IMR-90 (cell line): ENCODE data around the gene CLEC2D. TPM values are rescaled to one million over a fixed set of nuclear protein-coding genes. Genes with fewer than 3 reads are reported as not detected.

Experiments used
- ATAC-seq: fragments of 200-7000 bp; cut with Tn5 transposase; 2 replicates; pipeline ENCODE4 v1.9.1; 2020; ENCODE audit warnings: low read depth, mild to moderate bottlenecking, moderate library complexity
- BruUV-seq: library from RNA; stranded (reverse); fragments of 400-500 nt; replicated peaks from 2 replicates; lab custom pipeline; 2021; lab: Mats Ljungman, UMichigan
- CTCF ChIA-PET: fragments of 300-600 bp; formaldehyde crosslinking; extraction: SDS; loops from one replicate; lab custom pipeline; 2021; ENCODE audit warnings: antibody characterized with exemption; lab: Yijun Ruan, JAX
- POLR2A ChIA-PET: fragments of 300-600 bp; sonication (Branson Sonifier 250); formaldehyde crosslinking; loops from one replicate; lab custom pipeline; 2022; ENCODE audit warnings: antibody characterized with exemption; ENCODE audit not compliant: unreplicated experiment; lab: Charles Lee
- DNase-seq: peaks from one replicate; pipeline ENCODE4 v3.0.0; 2013
- H2AFZ ChIP-seq: replicated peaks from 2 replicates; pipeline ENCODE3; 2013; ENCODE audit warnings: low read length, mild to moderate bottlenecking; ENCODE audit not compliant: poor library complexity
- H2AK5ac ChIP-seq: 2 replicates; pipeline ENCODE4 v1.6.1; 2013; ENCODE audit warnings: low read depth, low read length, inconsistent platforms
- H2AK9ac ChIP-seq: replicated peaks from 2 replicates; pipeline ENCODE3; 2013; ENCODE audit warnings: mild to moderate bottlenecking, low read depth, low read length, moderate library complexity; ENCODE audit not compliant: poor library complexity
- H2BK120ac ChIP-seq: 2 replicates; pipeline ENCODE4 v1.6.1; 2013; ENCODE audit warnings: low read depth, low read length, inconsistent platforms
- H2BK15ac ChIP-seq: 3 replicates; pipeline ENCODE4 v1.6.1; 2013; ENCODE audit warnings: low read depth, low read length, inconsistent platforms
- H2BK20ac ChIP-seq: 2 replicates; pipeline ENCODE4 v1.6.1; 2013; ENCODE audit warnings: low read depth, mild to moderate bottlenecking, inconsistent platforms, low read length, moderate library complexity
- H2BK5ac ChIP-seq: 2 replicates; pipeline ENCODE4 v1.6.1; 2013; ENCODE audit warnings: mild to moderate bottlenecking, low read depth, low read length, inconsistent platforms; ENCODE audit not compliant: poor library complexity, severe bottlenecking
- H3K14ac ChIP-seq: replicated peaks from 2 replicates; pipeline ENCODE4 v1.6.1; 2013; ENCODE audit warnings: low read depth, low read length, inconsistent platforms
- H3K18ac ChIP-seq: 2 replicates; pipeline ENCODE4 v1.6.1; 2013; ENCODE audit warnings: low read depth, low read length, control low read depth
- H3K23ac ChIP-seq: 2 replicates; pipeline ENCODE4 v1.6.1; 2013; ENCODE audit warnings: low read depth, low read length, inconsistent platforms
- H3K27ac ChIP-seq: 2 replicates; pipeline ENCODE4 v1.5.1; 2013; ENCODE audit warnings: mild to moderate bottlenecking, control low read depth, low read length; ENCODE audit not compliant: insufficient read depth
- H3K27me3 ChIP-seq: 2 replicates; pipeline ENCODE4 v1.6.1; 2013; ENCODE audit warnings: low read length; ENCODE audit not compliant: control insufficient read depth, insufficient read depth
- H3K36me3 ChIP-seq: 2 replicates; pipeline ENCODE4 v1.6.1; 2013; ENCODE audit warnings: low read length, mixed read lengths; ENCODE audit not compliant: control insufficient read depth, insufficient read depth
- H3K4ac ChIP-seq: 2 replicates; pipeline ENCODE4 v1.6.1; 2013; ENCODE audit warnings: low read depth, low read length, inconsistent platforms
- H3K4me1 ChIP-seq: 2 replicates; pipeline ENCODE4 v1.6.1; 2013; ENCODE audit warnings: low read length, mixed read lengths; ENCODE audit not compliant: control insufficient read depth, insufficient read depth
- H3K4me2 ChIP-seq: 2 replicates; pipeline ENCODE4 v1.6.1; 2013; ENCODE audit warnings: low read depth, mild to moderate bottlenecking, control low read depth, low read length, moderate library complexity
- H3K4me3 ChIP-seq: 2 replicates; pipeline ENCODE4 v1.5.1; 2013; ENCODE audit warnings: low read depth, mild to moderate bottlenecking, control low read depth, low read length, moderate library complexity; ENCODE audit not compliant: insufficient read depth
- H3K56ac ChIP-seq: 2 replicates; pipeline ENCODE4 v1.6.1; 2013; ENCODE audit warnings: low read length, inconsistent platforms; ENCODE audit not compliant: insufficient read depth; ENCODE audit errors: extremely low read depth
- H3K79me1 ChIP-seq, 2 experiments: 2 replicates each; pipeline ENCODE4 v1.6.1; 2013; ENCODE audit warnings: low read length in 2 of 2, inconsistent platforms in 1 of 2, low read depth in 1 of 2
- H3K9ac ChIP-seq: 2 replicates; pipeline ENCODE4 v1.6.1; 2013; ENCODE audit warnings: low read depth, low read length, control low read depth
- H3K9me1 ChIP-seq: 2 replicates; pipeline ENCODE4 v1.6.1; 2013; ENCODE audit warnings: low read length, inconsistent platforms; ENCODE audit not compliant: insufficient read depth
- H3K9me3 ChIP-seq: 2 replicates; pipeline ENCODE4 v1.6.1; 2013; ENCODE audit warnings: low read length; ENCODE audit not compliant: control insufficient read depth, insufficient read depth
- H4K20me1 ChIP-seq: 2 replicates; pipeline ENCODE4 v1.6.1; 2013; ENCODE audit warnings: low read length, inconsistent platforms; ENCODE audit not compliant: insufficient read depth
- H4K5ac ChIP-seq: 2 replicates; pipeline ENCODE4 v1.6.1; 2013; ENCODE audit warnings: mild to moderate bottlenecking, low read depth, low read length, control low read depth
- H4K8ac ChIP-seq, 2 experiments: 2 replicates each; pipeline ENCODE4 v1.6.1; 2013; ENCODE audit warnings: low read depth in 2 of 2, low read length in 2 of 2, control low read depth in 1 of 2, inconsistent platforms in 1 of 2
- H4K91ac ChIP-seq: 2 replicates; pipeline ENCODE4 v1.6.1; 2013; ENCODE audit warnings: low read depth, low read length, inconsistent platforms; ENCODE audit not compliant: insufficient read depth
- BHLHE40 ChIP-seq: fragments of 150-350 bp; IDR thresholded peaks from 2 replicates; pipeline ENCODE4 v1.6.1; 2016; ENCODE audit warnings: mild to moderate bottlenecking, low read depth, low read length
- CEBPB ChIP-seq: IDR thresholded peaks from 2 replicates; pipeline ENCODE4 v1.6.1; 2012; ENCODE audit warnings: low read depth, low read length, improper control_type of control experiment
- CHD1 ChIP-seq: IDR thresholded peaks from 2 replicates; pipeline ENCODE4 v1.6.1; 2012; ENCODE audit warnings: low read depth, low read length, improper control_type of control experiment
- ELK1 ChIP-seq: fragments of 150-350 bp; IDR thresholded peaks from 2 replicates; pipeline ENCODE4 v1.6.1; 2016; ENCODE audit warnings: low read depth, mild to moderate bottlenecking, low read length, moderate library complexity, borderline replicate concordance
- FOS ChIP-seq: fragments of 150-350 bp; IDR thresholded peaks from 2 replicates; pipeline ENCODE4 v1.6.1; 2016; ENCODE audit warnings: low read depth, low read length
- MAFK ChIP-seq: IDR thresholded peaks from 2 replicates; pipeline ENCODE4 v1.6.1; 2012; ENCODE audit warnings: low read depth, low read length, improper control_type of control experiment
- MXI1 ChIP-seq: IDR thresholded peaks from 2 replicates; pipeline ENCODE4 v1.6.1; 2012; ENCODE audit warnings: low read depth, mild to moderate bottlenecking, low read length, moderate library complexity, borderline replicate concordance
- NFE2L2 ChIP-seq: fragments of 150-350 bp; IDR thresholded peaks from 2 replicates; pipeline ENCODE4 v1.6.1; 2016; ENCODE audit warnings: low read depth, mild to moderate bottlenecking, low read length
- POLR2A ChIP-seq: IDR thresholded peaks from 2 replicates; pipeline ENCODE4 v1.6.1; 2012; ENCODE audit warnings: mild to moderate bottlenecking, low read depth, low read length
- RAD21 ChIP-seq: IDR thresholded peaks from 2 replicates; pipeline ENCODE4 v1.6.1; 2012; ENCODE audit warnings: low read length, improper control_type of control experiment
- RCOR1 ChIP-seq: IDR thresholded peaks from 2 replicates; pipeline ENCODE4 v1.6.1; 2012; ENCODE audit warnings: mild to moderate bottlenecking, low read length, improper control_type of control experiment; ENCODE audit not compliant: insufficient replicate concordance
- RFX5 ChIP-seq: IDR thresholded peaks from 2 replicates; pipeline ENCODE4 v1.8.0; 2012; ENCODE audit warnings: low read depth, mild to moderate bottlenecking, low read length, moderate library complexity
- SMC3 ChIP-seq: fragments of 150-350 bp; IDR thresholded peaks from 2 replicates; pipeline ENCODE4 v1.6.1; 2016; ENCODE audit warnings: low read depth, mild to moderate bottlenecking, antibody characterized with exemption, low read length, moderate library complexity
- WGBS, 2 experiments: methylation state at CpG; one replicate each; pipeline versions ENCODE4 v1.1.5 to v1.1.7; 2013; ENCODE audit warnings: missing lambda C conversion rate in 2 of 2; ENCODE audit not compliant: insufficient read length in 1 of 2; ENCODE audit errors: extremely low coverage in 2 of 2; 5-methylcytosine and 5-hydroxymethylcytosine counted together
- dilution Hi-C: fragments of 300-500 bp; cut with HindIII; formaldehyde crosslinking; loops from one replicate; pipeline ENCODE4 v1.14.3; 2018; ENCODE audit warnings: low sequenced_read_pairs; ENCODE audit not compliant: unreplicated experiment
- in situ Hi-C: fragments of 300-500 bp; cut with MboI; formaldehyde crosslinking; loops from 3 replicates; pipeline ENCODE4 v1.14.3; 2019; ENCODE audit warnings: low sequenced_read_pairs, inconsistent platforms, mixed read lengths
- intact Hi-C: fragments of 100-400 bp; cut with micrococcal nuclease; formaldehyde crosslinking; loops from 2 replicates; pipeline ENCODE4 v1.10.0; 2022
- polyA plus RNA-seq, 3 experiments: library from polyadenylated mRNA; depleted of rRNA; stranded (reverse); fragments of >200 nt; gene quantifications; 2 replicates each; pipeline ENCODE4 v1.2.3, GENCODE V29; 2012; ENCODE audit warnings: low replicate concordance in 1 of 3
- total RNA-seq: library from RNA; depleted of rRNA; stranded (reverse); fragments of >200 nt; gene quantifications from 2 replicates; pipeline ENCODE4 v1.2.3, GENCODE V29; 2012
- TF ChIP-seq, protein P1 (sequence below): conservative IDR thresholded peaks from 2 replicates; pipeline ENCODE4 v1.5.1; 2012; ENCODE audit warnings: mild to moderate bottlenecking, low read depth, low read length, improper control_type of control experiment
- TF ChIP-seq, protein P2 (sequence below): fragments of 150-350 bp; IDR thresholded peaks from 2 replicates; pipeline ENCODE4 v1.6.1; 2017; ENCODE audit warnings: mild to moderate bottlenecking, antibody characterized with exemption, low read length, low read depth

CLEC2D gene
- total and polyA plus RNA-seq, 2 of the 4 experiments (the other 2 are of a cell fraction) = 0.72 to 1.2 TPM

GRCh38 chr12:9636150-9636850, 33.2 kb upstream of the CLEC2D start:
- no peak overlapping the region for H4K5ac ChIP-seq
- no peak overlapping the region for H3K4me2 ChIP-seq
- no peaks in the 10 kb centered on the region for H3K79me1 ChIP-seq
- no peaks in the 10 kb centered on the region for H3K9me1 ChIP-seq
- H3K9me3 ChIP-seq = no peaks in the 10 kb centered on the region
- H3K9ac ChIP-seq = no peak overlapping the region
- intact Hi-C loops (no loop called here), dilution Hi-C loops (loop anchor here (10.0 kb wide), 1 partner anchor 69 kb away; no protein-coding TSS in a partner anchor), in situ Hi-C loops (loop anchor here (5.0 to 25.0 kb wide), 2 partner anchors 71 to 299 kb away; no protein-coding TSS in a partner anchor)
- H2AK9ac ChIP-seq = no peak overlapping the region
- BruUV-seq = no TSS peak
- ChIA-PET CTCF (interaction anchor here (0.7 to 2.2 kb wide), 2 partner anchors 72 to 1852 kb away, joined by 4 to 9 read pairs; no protein-coding TSS in a partner anchor), POLR2A (no interaction called here)
- H3K4me1 ChIP-seq = no peaks in the 10 kb centered on the region
- no peaks in the 10 kb centered on the region for H3K36me3 ChIP-seq
- H2AFZ ChIP-seq = no peak overlapping the region
- H2BK20ac ChIP-seq = no peak overlapping the region
- H3K27ac ChIP-seq = no peak overlapping the region
- no peak overlapping the region for H4K91ac ChIP-seq
- no peak overlapping the region for H3K18ac ChIP-seq
- H4K20me1 ChIP-seq = no peaks in the 10 kb centered on the region
- ATAC-seq = no peak
- H2BK120ac ChIP-seq = no peak overlapping the region
- H3K56ac ChIP-seq = no peak overlapping the region
- H3K4me3 ChIP-seq = no peak overlapping the region
- no peak overlapping the region for H3K4ac ChIP-seq
- no peak overlapping the region for H4K8ac ChIP-seq
- no peaks in the 10 kb centered on the region; the same call in 1 of the 2 replicates for H3K27me3 ChIP-seq
- H2BK15ac ChIP-seq = no peak overlapping the region
- no peak overlapping the region for H2BK5ac ChIP-seq
- no peak overlapping the region for H3K23ac ChIP-seq
- DNase-seq = no peak
- 80% methylated on average over 1 of the region's 4 CpGs; no CpG with 5 or more reads in 1 of the 2 experiments for WGBS, 2 experiments
- no peak overlapping the region for H2AK5ac ChIP-seq
- H3K14ac ChIP-seq = no peak overlapping the region
- TF ChIP-seq CEBPB (no peak), FOS (no peak), RAD21 (no peak), RFX5 (no peak), POLR2A (no peak), MXI1 (no peak), MAFK (no peak), SMC3 (no peak), BHLHE40 (no peak), ELK1 (no peak), CHD1 (no peak), RCOR1 (no peak), NFE2L2 (no peak)
- TF ChIP-seq, protein P1, sequence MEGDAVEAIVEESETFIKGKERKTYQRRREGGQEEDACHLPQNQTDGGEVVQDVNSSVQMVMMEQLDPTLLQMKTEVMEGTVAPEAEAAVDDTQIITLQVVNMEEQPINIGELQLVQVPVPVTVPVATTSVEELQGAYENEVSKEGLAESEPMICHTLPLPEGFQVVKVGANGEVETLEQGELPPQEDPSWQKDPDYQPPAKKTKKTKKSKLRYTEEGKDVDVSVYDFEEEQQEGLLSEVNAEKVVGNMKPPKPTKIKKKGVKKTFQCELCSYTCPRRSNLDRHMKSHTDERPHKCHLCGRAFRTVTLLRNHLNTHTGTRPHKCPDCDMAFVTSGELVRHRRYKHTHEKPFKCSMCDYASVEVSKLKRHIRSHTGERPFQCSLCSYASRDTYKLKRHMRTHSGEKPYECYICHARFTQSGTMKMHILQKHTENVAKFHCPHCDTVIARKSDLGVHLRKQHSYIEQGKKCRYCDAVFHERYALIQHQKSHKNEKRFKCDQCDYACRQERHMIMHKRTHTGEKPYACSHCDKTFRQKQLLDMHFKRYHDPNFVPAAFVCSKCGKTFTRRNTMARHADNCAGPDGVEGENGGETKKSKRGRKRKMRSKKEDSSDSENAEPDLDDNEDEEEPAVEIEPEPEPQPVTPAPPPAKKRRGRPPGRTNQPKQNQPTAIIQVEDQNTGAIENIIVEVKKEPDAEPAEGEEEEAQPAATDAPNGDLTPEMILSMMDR = no peak
- TF ChIP-seq, protein P2, sequence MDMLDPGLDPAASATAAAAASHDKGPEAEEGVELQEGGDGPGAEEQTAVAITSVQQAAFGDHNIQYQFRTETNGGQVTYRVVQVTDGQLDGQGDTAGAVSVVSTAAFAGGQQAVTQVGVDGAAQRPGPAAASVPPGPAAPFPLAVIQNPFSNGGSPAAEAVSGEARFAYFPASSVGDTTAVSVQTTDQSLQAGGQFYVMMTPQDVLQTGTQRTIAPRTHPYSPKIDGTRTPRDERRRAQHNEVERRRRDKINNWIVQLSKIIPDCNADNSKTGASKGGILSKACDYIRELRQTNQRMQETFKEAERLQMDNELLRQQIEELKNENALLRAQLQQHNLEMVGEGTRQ = no peak
